GM10847 (cell line): ENCODE data around the gene KLRC4.

ENCODE experiments used
- POLR2A ChIP-seq: IDR thresholded peaks from 2 replicates; pipeline ENCODE4 v1.6.1; 2011; ENCODE audit not compliant: insufficient read length; ENCODE audit errors: extremely low read depth

KLRC4 gene

GRCh38 chr12:10364815-10365622, 44.5 kb downstream of the KLRC4 start:
- no peak for TF ChIP-seq POLR2A

GRCh38 chr12:10363914-10364814, 45.4 kb downstream of the KLRC4 start:
- TF ChIP-seq POLR2A: no peak

- TF ChIP-seq POLR2A: no peak
These were observed 46.0 kb downstream of the KLRC4 start for GRCh38 chr12:10363658-10363913.

- TF ChIP-seq POLR2A: no peak
These were observed 46.5 kb downstream of the KLRC4 start for GRCh38 chr12:10362828-10363657.

- no peak for TF ChIP-seq POLR2A
These were observed 47.2 kb downstream of the KLRC4 start for GRCh38 chr12:10362325-10362724.

- TF ChIP-seq POLR2A: no peak
These were observed 47.9 kb downstream of the KLRC4 start for GRCh38 chr12:10361622-10362021.

GRCh38 chr12:10361084-10361483, 48.5 kb downstream of the KLRC4 start:
- TF ChIP-seq POLR2A: no peak

GRCh38 chr12:10358969-10359368, 50.6 kb downstream of the KLRC4 start:
- no peak for TF ChIP-seq POLR2A

- TF ChIP-seq POLR2A: no peak
These were observed 51.4 kb downstream of the KLRC4 start for GRCh38 chr12:10358131-10358530.
